ENCODE measurements around the gene UNC13C. TPM values are rescaled to one million over a fixed set of nuclear protein-coding genes. Genes with fewer than 3 reads are reported as not detected.

Gene UNC13C
- total and polyA plus RNA-seq, 10 of the 15 experiments (the other 5 are each of a cell fraction or from before 2014, with no cell fraction given): 9.9 to 81.3 (median 25.0) TPM

DNA sequence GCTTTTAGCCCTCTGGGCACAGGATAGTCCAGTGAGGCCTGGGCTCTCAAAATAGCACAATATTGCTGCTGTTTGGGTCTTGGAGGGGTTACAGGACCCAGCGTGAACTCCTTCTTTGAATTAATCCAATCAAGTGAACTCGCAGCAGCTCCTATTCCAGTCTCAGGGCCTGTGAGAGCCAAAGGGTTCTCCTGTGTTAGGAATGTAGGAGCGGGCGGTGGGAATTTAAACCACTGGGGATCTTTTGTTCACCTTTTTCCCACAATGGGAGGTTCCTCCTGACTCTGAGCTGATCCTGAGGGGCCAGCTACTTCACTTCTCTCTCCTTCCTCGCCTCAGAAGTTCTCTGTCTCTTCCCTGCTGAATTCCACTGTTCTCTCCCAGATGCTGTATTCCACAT is 504.0 kb downstream of the UNC13C start:
- Histone ChIP-seq H3K4me1 (ENCODE audit: control insufficient read depth, insufficient read depth, low read length) (no peaks in the 10 kb centered on the region), H3K36me3 (ENCODE audit: control insufficient read depth in 2 of 2, insufficient read depth in 2 of 2, low read length in 1 of 2) (no peaks in the 10 kb centered on the region), H3K27me3 (replicated peaks in 1 of 2; ENCODE audit: control insufficient read depth in 2 of 2, insufficient read depth in 2 of 2, low read length in 1 of 2) (no peaks in the 10 kb centered on the region), H3K4me2 (ENCODE audit: control insufficient read depth, insufficient read depth) (no peak overlapping the region), H3K79me2 (ENCODE audit: control insufficient read depth, insufficient read depth, low read length) (no peaks in the 10 kb centered on the region), H2AFZ (ENCODE audit: control insufficient read depth, low read depth, low read length) (no peak overlapping the region), H3K9me3 (replicated peaks; ENCODE audit: control insufficient read depth, insufficient read depth, low read length) (no peaks in the 10 kb centered on the region; the same call in 2 of the 3 replicates), H3K27ac (ENCODE audit: control insufficient read depth, insufficient read depth) (no peak overlapping the region), H3K9ac (ENCODE audit: control insufficient read depth, insufficient read depth, low read length) (no peak overlapping the region), H4K20me1 (ENCODE audit: control insufficient read depth, insufficient read depth) (no peaks in the 10 kb centered on the region), H3K4me3 (no peak overlapping the region)
- DNase-seq (ENCODE audit: low read depth, low spot score): no peak
- no TSS peak for BruUV-seq (replicated peaks)
- 33% methylated on average over 5 of the region's 5 CpGs for WGBS (ENCODE audit: insufficient coverage, insufficient replicate concordance, low lambda C conversion rate, missing lambda C conversion rate)
- no peak for ATAC-seq
- ChIA-PET SMC1A (ENCODE audit: uncharacterized antibody, unreplicated experiment) (interaction anchor here (0.6 to 3.4 kb wide), 20 partner anchors 10 to 626 kb away, joined by 3 to 19 read pairs (median 6); no protein-coding TSS in a partner anchor), POLR2A (interaction anchor here (0.6 to 1.9 kb wide), 2 partner anchors 11 to 116 kb away, joined by 3 to 5 read pairs; no protein-coding TSS in a partner anchor), RAD21 (ENCODE audit: unreplicated experiment) (interaction anchor here (0.6 to 2.1 kb wide), 11 partner anchors 23 to 478 kb away, joined by 3 to 14 read pairs (median 4); no protein-coding TSS in a partner anchor), CTCF (interaction anchor here (0.6 to 2.0 kb wide), 11 partner anchors 11 to 628 kb away, joined by 3 to 7 read pairs (median 3); no protein-coding TSS in a partner anchor)
- no peak for FAIRE-seq
- TF ChIP-seq, protein P1, sequence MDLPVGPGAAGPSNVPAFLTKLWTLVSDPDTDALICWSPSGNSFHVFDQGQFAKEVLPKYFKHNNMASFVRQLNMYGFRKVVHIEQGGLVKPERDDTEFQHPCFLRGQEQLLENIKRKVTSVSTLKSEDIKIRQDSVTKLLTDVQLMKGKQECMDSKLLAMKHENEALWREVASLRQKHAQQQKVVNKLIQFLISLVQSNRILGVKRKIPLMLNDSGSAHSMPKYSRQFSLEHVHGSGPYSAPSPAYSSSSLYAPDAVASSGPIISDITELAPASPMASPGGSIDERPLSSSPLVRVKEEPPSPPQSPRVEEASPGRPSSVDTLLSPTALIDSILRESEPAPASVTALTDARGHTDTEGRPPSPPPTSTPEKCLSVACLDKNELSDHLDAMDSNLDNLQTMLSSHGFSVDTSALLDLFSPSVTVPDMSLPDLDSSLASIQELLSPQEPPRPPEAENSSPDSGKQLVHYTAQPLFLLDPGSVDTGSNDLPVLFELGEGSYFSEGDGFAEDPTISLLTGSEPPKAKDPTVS (IDR thresholded peaks at IDR 0.05; ENCODE audit: low read depth, low read length): no peak
- peak; percentile 8 for TF ChIP-seq MEF2B (IDR thresholded peaks at IDR 0.05; ENCODE audit: partially characterized antibody, poor library complexity, severe bottlenecking)
- in situ Hi-C loops (cut with MboI) (no loop called here), intact Hi-C loops (cut with micrococcal nuclease; ENCODE audit: unreplicated experiment) (no loop called here)

DNA sequence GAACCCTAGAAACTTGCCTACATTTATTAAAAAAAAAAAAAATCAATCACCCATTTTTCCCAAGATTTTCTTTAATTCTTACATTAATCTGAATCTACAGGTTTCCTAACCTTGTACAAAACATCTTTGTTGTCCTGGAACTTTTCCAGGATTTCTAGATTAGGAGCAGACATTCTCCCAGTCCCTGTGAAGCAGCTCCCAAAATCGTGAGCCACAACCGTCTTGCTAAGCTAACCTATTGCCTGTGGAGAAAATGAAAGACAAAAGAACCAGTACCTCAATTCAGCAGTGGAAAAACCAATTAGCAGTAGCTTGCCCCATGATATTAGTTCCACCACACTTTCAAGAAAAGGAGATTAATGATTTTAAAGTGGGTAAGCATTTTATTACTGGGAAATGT is 522.1 kb downstream of the UNC13C start:
- BruUV-seq (replicated peaks): no TSS peak
- ChIA-PET POLR2A (no interaction called here), RAD21 (ENCODE audit: unreplicated experiment) (interaction anchor here (0.7 to 10.4 kb wide), 4 partner anchors 10 to 76 kb away, joined by 3 to 145 read pairs (median 4); no protein-coding TSS in a partner anchor), SMC1A (ENCODE audit: uncharacterized antibody, unreplicated experiment) (interaction anchor here (0.6 to 2.7 kb wide), 3 partner anchors 10 to 20 kb away, joined by 3 to 8 read pairs (median 4); no protein-coding TSS in a partner anchor), CTCF (interaction anchor here (0.7 kb wide), 1 partner anchor 42 kb away, joined by 4 read pairs; no protein-coding TSS in a partner anchor)
- no peak overlapping the region for H3K4me3 ChIP-seq
- H3K27me3 ChIP-seq (replicated peaks in 1 of 2; ENCODE audit: control insufficient read depth in 2 of 2, insufficient read depth in 2 of 2, low read length in 1 of 2): no peaks in the 10 kb centered on the region
- no peaks in the 10 kb centered on the region for H3K36me3 ChIP-seq (ENCODE audit: control insufficient read depth in 2 of 2, insufficient read depth in 2 of 2, low read length in 1 of 2)
- H3K4me1 ChIP-seq (ENCODE audit: control insufficient read depth, insufficient read depth, low read length): no peaks in the 10 kb centered on the region
- in situ Hi-C loops (cut with MboI): no loop called here
- no peaks in the 10 kb centered on the region for H4K20me1 ChIP-seq (ENCODE audit: control insufficient read depth, insufficient read depth)
- FAIRE-seq (no peak), ATAC-seq (no peak), DNase-seq (ENCODE audit: low read depth, low spot score) (no peak)
- H3K4me2 ChIP-seq (ENCODE audit: control insufficient read depth, insufficient read depth): no peak overlapping the region
- no peak overlapping the region for H3K27ac ChIP-seq (ENCODE audit: control insufficient read depth, insufficient read depth)
- WGBS (ENCODE audit: insufficient coverage, insufficient replicate concordance, low lambda C conversion rate, missing lambda C conversion rate): 32% methylated on average over 2 of the region's 2 CpGs
- no peaks in the 10 kb centered on the region for H3K79me2 ChIP-seq (ENCODE audit: control insufficient read depth, insufficient read depth, low read length)
- intact Hi-C loops (cut with micrococcal nuclease; ENCODE audit: unreplicated experiment): loop anchor here (5.0 kb wide), 1 partner anchor 353 kb away; no protein-coding TSS in a partner anchor
- no peak overlapping the region for H3K9ac ChIP-seq (ENCODE audit: control insufficient read depth, insufficient read depth, low read length)
- no peak overlapping the region for H2AFZ ChIP-seq (ENCODE audit: control insufficient read depth, low read depth, low read length)
- H3K9me3 ChIP-seq (replicated peaks; ENCODE audit: control insufficient read depth, insufficient read depth, low read length): no peaks in the 10 kb centered on the region; the same call in 2 of the 3 replicates
- TF ChIP-seq, protein P2, sequence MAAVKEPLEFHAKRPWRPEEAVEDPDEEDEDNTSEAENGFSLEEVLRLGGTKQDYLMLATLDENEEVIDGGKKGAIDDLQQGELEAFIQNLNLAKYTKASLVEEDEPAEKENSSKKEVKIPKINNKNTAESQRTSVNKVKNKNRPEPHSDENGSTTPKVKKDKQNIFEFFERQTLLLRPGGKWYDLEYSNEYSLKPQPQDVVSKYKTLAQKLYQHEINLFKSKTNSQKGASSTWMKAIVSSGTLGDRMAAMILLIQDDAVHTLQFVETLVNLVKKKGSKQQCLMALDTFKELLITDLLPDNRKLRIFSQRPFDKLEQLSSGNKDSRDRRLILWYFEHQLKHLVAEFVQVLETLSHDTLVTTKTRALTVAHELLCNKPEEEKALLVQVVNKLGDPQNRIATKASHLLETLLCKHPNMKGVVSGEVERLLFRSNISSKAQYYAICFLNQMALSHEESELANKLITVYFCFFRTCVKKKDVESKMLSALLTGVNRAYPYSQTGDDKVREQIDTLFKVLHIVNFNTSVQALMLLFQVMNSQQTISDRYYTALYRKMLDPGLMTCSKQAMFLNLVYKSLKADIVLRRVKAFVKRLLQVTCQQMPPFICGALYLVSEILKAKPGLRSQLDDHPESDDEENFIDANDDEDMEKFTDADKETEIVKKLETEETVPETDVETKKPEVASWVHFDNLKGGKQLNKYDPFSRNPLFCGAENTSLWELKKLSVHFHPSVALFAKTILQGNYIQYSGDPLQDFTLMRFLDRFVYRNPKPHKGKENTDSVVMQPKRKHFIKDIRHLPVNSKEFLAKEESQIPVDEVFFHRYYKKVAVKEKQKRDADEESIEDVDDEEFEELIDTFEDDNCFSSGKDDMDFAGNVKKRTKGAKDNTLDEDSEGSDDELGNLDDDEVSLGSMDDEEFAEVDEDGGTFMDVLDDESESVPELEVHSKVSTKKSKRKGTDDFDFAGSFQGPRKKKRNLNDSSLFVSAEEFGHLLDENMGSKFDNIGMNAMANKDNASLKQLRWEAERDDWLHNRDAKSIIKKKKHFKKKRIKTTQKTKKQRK (IDR thresholded peaks at IDR 0.05; ENCODE audit: low read depth, low read length): no peak
- TF ChIP-seq, protein P3, sequence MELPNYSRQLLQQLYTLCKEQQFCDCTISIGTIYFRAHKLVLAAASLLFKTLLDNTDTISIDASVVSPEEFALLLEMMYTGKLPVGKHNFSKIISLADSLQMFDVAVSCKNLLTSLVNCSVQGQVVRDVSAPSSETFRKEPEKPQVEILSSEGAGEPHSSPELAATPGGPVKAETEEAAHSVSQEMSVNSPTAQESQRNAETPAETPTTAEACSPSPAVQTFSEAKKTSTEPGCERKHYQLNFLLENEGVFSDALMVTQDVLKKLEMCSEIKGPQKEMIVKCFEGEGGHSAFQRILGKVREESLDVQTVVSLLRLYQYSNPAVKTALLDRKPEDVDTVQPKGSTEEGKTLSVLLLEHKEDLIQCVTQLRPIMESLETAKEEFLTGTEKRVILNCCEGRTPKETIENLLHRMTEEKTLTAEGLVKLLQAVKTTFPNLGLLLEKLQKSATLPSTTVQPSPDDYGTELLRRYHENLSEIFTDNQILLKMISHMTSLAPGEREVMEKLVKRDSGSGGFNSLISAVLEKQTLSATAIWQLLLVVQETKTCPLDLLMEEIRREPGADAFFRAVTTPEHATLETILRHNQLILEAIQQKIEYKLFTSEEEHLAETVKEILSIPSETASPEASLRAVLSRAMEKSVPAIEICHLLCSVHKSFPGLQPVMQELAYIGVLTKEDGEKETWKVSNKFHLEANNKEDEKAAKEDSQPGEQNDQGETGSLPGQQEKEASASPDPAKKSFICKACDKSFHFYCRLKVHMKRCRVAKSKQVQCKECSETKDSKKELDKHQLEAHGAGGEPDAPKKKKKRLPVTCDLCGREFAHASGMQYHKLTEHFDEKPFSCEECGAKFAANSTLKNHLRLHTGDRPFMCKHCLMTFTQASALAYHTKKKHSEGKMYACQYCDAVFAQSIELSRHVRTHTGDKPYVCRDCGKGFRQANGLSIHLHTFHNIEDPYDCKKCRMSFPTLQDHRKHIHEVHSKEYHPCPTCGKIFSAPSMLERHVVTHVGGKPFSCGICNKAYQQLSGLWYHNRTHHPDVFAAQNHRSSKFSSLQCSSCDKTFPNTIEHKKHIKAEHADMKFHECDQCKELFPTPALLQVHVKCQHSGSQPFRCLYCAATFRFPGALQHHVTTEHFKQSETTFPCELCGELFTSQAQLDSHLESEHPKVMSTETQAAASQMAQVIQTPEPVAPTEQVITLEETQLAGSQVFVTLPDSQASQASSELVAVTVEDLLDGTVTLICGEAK (IDR thresholded peaks at IDR 0.05; ENCODE audit: borderline replicate concordance): no peak
- no peak for TF ChIP-seq RAD51 (IDR thresholded peaks at IDR 0.05)
- TF ChIP-seq GABPA (IDR thresholded peaks at IDR 0.05; ENCODE audit: low read depth): no peak

All from GM12878 (cell line).